Measurements from ENCODE around the gene IBSP.
A peak's percentile ranks its signal among the peaks of the same experiment; 100 is the strongest.

IBSP gene

DNA sequence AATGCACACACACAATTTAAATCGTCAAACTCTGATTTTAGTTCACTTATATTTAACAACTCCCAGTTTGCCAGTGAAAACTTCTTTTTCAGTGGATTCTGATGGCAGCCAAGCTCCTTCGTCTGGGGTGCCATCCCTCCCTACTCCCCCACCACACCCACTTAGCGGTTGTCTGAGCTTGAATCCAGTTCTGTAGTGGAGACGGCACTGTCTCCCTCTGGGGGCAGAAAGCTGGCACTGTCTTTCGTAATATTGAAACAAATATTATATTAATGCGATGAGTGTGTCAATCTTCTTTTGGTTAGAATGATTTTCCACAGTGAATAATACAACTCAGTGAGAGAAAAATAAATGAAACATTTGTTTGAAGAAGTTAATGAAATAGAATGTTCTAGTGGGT is 38.9 kb downstream of the IBSP start:
- peak overlapping the region; percentile 36 for H3K27ac ChIP-seq (ENCODE audit: low read depth, low read length)
- no peak overlapping the region for H3K9ac ChIP-seq (ENCODE audit: low read depth, low read length)
- H3K4me1 ChIP-seq (ENCODE audit: control insufficient read depth, insufficient read depth, low read length), result peaks cover 23% of the 10 kb centered on the region
- no peaks in the 10 kb centered on the region for H3K36me3 ChIP-seq (ENCODE audit: control insufficient read depth, insufficient read depth, low read length)
- no peak overlapping the region for H3K4me3 ChIP-seq (ENCODE audit: low read depth, low read length)
- no peaks in the 10 kb centered on the region for H3K27me3 ChIP-seq (ENCODE audit: control insufficient read depth, insufficient read depth, low read length)
- no peaks in the 10 kb centered on the region for H3K9me3 ChIP-seq (ENCODE audit: control insufficient read depth, insufficient read depth, low read length)

GRCh38 chr4:87838890-87839591 is 39.7 kb downstream of the IBSP start:
- peak overlapping the region; percentile 36 for H3K27ac ChIP-seq (ENCODE audit: low read depth, low read length)
- H3K36me3 ChIP-seq (ENCODE audit: control insufficient read depth, insufficient read depth, low read length), result no peaks in the 10 kb centered on the region
- H3K4me1 ChIP-seq (ENCODE audit: control insufficient read depth, insufficient read depth, low read length), result peaks cover 23% of the 10 kb centered on the region
- no peaks in the 10 kb centered on the region for H3K27me3 ChIP-seq (ENCODE audit: control insufficient read depth, insufficient read depth, low read length)
- no peaks in the 10 kb centered on the region for H3K9me3 ChIP-seq (ENCODE audit: control insufficient read depth, insufficient read depth, low read length)
- no peak overlapping the region for H3K4me3 ChIP-seq (ENCODE audit: low read depth, low read length)
- H3K9ac ChIP-seq (ENCODE audit: low read depth, low read length), result no peak overlapping the region

GRCh38 chr4:87839592-87839946 is 40.2 kb downstream of the IBSP start:
- no peak overlapping the region for H3K9ac ChIP-seq (ENCODE audit: low read depth, low read length)
- H3K36me3 ChIP-seq (ENCODE audit: control insufficient read depth, insufficient read depth, low read length), result no peaks in the 10 kb centered on the region
- peaks cover 23% of the 10 kb centered on the region for H3K4me1 ChIP-seq (ENCODE audit: control insufficient read depth, insufficient read depth, low read length)
- H3K27me3 ChIP-seq (ENCODE audit: control insufficient read depth, insufficient read depth, low read length), result no peaks in the 10 kb centered on the region
- no peaks in the 10 kb centered on the region for H3K9me3 ChIP-seq (ENCODE audit: control insufficient read depth, insufficient read depth, low read length)
- no peak overlapping the region for H3K27ac ChIP-seq (ENCODE audit: low read depth, low read length)
- no peak overlapping the region for H3K4me3 ChIP-seq (ENCODE audit: low read depth, low read length)

DNA sequence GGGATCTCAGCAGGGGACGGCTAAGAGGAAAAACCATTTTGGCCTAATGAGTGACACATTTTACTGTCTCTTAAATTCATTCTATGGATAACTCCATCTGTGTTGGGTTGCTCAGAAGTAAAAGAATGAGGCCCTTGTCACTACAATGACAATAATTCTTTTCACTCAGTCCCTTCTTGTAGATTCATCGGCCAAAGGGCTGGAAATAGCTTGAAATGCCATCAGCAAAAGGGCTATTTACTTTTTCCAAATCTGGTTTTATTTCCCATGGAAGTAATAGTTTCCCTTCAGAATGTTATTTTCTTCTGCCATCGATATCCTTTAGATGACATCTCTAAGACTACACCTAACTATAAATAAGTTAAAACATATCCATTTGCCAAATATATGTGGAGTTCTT is 40.8 kb downstream of the IBSP start:
- Histone ChIP-seq H3K27me3 (ENCODE audit: control insufficient read depth, insufficient read depth, low read length) (no peaks in the 10 kb centered on the region), H3K4me1 (ENCODE audit: control insufficient read depth, insufficient read depth, low read length) (peaks cover 20% of the 10 kb centered on the region)

DNA sequence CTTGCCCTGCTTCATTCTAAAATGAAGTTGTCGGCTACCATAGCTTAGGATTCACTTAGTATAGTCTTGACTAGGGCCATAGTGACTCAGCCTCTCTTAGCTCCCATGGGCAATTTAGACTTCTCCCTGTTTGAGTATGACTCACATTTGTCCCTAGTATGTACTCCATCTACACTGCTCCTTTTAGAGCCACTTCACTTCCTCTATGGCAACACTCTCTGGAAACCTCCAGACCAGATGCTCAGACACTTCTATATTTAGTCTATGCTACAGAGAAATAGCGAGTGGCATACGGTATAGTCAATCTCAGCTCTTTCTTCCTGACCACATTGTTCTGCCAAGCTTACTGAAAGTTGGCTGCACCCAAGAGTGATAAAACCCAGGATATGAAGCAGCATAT is 44.6 kb downstream of the IBSP start:
- Histone ChIP-seq H3K4me3 (ENCODE audit: low read depth, low read length) (no peak overlapping the region), H3K27me3 (ENCODE audit: control insufficient read depth, insufficient read depth, low read length) (no peaks in the 10 kb centered on the region), H3K9ac (ENCODE audit: low read depth, low read length) (no peak overlapping the region), H3K36me3 (ENCODE audit: control insufficient read depth, insufficient read depth, low read length) (no peaks in the 10 kb centered on the region), H3K27ac (ENCODE audit: low read depth, low read length) (no peak overlapping the region), H3K9me3 (ENCODE audit: control insufficient read depth, insufficient read depth, low read length) (no peaks in the 10 kb centered on the region), H3K4me1 (ENCODE audit: control insufficient read depth, insufficient read depth, low read length) (peaks cover 15% of the 10 kb centered on the region)

More for the DNA sequence above, 40.8 kb downstream of the IBSP start:
- Histone ChIP-seq H3K4me3 (ENCODE audit: low read depth, low read length) (no peak overlapping the region), H3K9ac (ENCODE audit: low read depth, low read length) (no peak overlapping the region), H3K36me3 (ENCODE audit: control insufficient read depth, insufficient read depth, low read length) (no peaks in the 10 kb centered on the region), H3K9me3 (ENCODE audit: control insufficient read depth, insufficient read depth, low read length) (no peaks in the 10 kb centered on the region), H3K27ac (ENCODE audit: low read depth, low read length) (no peak overlapping the region)

DNA sequence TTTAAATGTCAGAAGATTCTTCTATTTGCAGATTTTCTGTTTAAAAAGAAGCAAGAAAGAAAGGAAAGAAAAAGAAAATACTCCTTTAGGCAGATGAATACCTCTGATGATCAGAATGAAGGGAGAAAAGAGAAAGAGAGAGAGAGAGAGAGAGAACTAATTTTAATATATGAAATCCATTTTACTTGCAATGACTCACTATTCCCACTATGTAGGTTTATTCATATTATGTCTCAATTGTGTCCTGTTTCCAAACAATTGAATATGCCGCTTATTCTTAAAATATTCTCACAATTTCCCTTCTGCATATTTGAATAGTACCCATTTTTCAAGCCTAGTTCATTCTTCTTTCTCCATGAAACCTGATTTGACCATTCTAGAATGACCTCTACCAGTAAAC is 45.1 kb downstream of the IBSP start:
- no peak overlapping the region for H3K9ac ChIP-seq (ENCODE audit: low read depth, low read length)
- no peaks in the 10 kb centered on the region for H3K27me3 ChIP-seq (ENCODE audit: control insufficient read depth, insufficient read depth, low read length)
- H3K4me1 ChIP-seq (ENCODE audit: control insufficient read depth, insufficient read depth, low read length), result peaks cover 12% of the 10 kb centered on the region
- H3K36me3 ChIP-seq (ENCODE audit: control insufficient read depth, insufficient read depth, low read length), result no peaks in the 10 kb centered on the region
- no peaks in the 10 kb centered on the region for H3K9me3 ChIP-seq (ENCODE audit: control insufficient read depth, insufficient read depth, low read length)
- H3K27ac ChIP-seq (ENCODE audit: low read depth, low read length), result no peak overlapping the region
- no peak overlapping the region for H3K4me3 ChIP-seq (ENCODE audit: low read depth, low read length)

- peaks cover 11% of the 10 kb centered on the region for H3K4me1 ChIP-seq (ENCODE audit: control insufficient read depth, insufficient read depth, low read length)
- H3K27me3 ChIP-seq (ENCODE audit: control insufficient read depth, insufficient read depth, low read length), result no peaks in the 10 kb centered on the region
- H3K27ac ChIP-seq (ENCODE audit: low read depth, low read length), result no peak overlapping the region
- no peak overlapping the region for H3K9ac ChIP-seq (ENCODE audit: low read depth, low read length)
- no peak overlapping the region for H3K4me3 ChIP-seq (ENCODE audit: low read depth, low read length)
- H3K36me3 ChIP-seq (ENCODE audit: control insufficient read depth, insufficient read depth, low read length), result no peaks in the 10 kb centered on the region
- H3K9me3 ChIP-seq (ENCODE audit: control insufficient read depth, insufficient read depth, low read length), result no peaks in the 10 kb centered on the region
Observed at GRCh38 chr4:87846226-87846625, 46.9 kb downstream of the IBSP start.

DNA sequence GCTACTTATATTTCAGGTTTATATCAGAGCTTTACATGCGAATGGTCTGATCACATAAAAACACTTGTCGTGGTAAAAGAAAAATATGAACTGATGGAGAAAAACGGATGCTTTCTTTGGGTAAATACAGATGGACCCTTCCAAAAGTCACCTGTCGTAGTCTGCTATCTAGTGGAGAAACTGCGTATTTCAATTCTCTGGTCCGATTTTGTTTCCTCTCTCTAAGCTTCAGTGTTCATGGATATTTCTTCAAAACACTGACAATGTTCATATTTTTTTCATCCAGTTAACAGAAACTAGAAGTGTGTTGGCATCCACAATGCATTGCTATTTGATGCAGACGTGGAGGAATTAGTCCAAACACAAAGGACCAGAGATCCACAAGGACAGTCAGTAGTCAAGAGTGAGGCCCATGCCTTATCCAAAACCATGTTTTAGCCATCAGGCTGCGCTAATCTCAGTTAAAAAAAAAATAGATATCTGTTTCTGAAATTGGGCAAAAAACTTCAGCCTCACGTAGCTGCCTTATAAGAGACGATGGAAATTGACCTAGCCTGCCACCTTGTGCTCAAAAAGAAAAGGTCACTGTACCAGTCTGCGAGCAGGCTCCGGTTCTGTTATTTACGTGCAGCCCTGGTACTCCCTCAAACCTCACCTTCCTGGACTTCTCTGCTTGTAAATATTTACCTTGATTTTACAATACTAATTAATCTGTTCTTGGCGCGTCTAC is 49.4 kb downstream of the IBSP start:
- Histone ChIP-seq H3K27me3 (ENCODE audit: control insufficient read depth, insufficient read depth, low read length) (no peaks in the 10 kb centered on the region), H3K4me1 (ENCODE audit: control insufficient read depth, insufficient read depth, low read length) (peaks cover 24% of the 10 kb centered on the region)

GRCh38 chr4:87849612-87850011 is 50.3 kb downstream of the IBSP start:
- no peaks in the 10 kb centered on the region for H3K27me3 ChIP-seq (ENCODE audit: control insufficient read depth, insufficient read depth, low read length)
- no peaks in the 10 kb centered on the region for H3K36me3 ChIP-seq (ENCODE audit: control insufficient read depth, insufficient read depth, low read length)
- no peaks in the 10 kb centered on the region for H3K9me3 ChIP-seq (ENCODE audit: control insufficient read depth, insufficient read depth, low read length)
- H3K4me1 ChIP-seq (ENCODE audit: control insufficient read depth, insufficient read depth, low read length), result peaks cover 29% of the 10 kb centered on the region
- H3K9ac ChIP-seq (ENCODE audit: low read depth, low read length), result no peak overlapping the region
- H3K27ac ChIP-seq (ENCODE audit: low read depth, low read length), result no peak overlapping the region
- no peak overlapping the region for H3K4me3 ChIP-seq (ENCODE audit: low read depth, low read length)

More for the DNA sequence above, 49.4 kb downstream of the IBSP start:
- Histone ChIP-seq H3K9ac (ENCODE audit: low read depth, low read length) (no peak overlapping the region), H3K4me3 (ENCODE audit: low read depth, low read length) (peak overlapping the region; percentile 47), H3K9me3 (ENCODE audit: control insufficient read depth, insufficient read depth, low read length) (no peaks in the 10 kb centered on the region), H3K27ac (ENCODE audit: low read depth, low read length) (no peak overlapping the region), H3K36me3 (ENCODE audit: control insufficient read depth, insufficient read depth, low read length) (no peaks in the 10 kb centered on the region)

GRCh38 chr4:87851332-87851731 is 52.0 kb downstream of the IBSP start:
- Histone ChIP-seq H3K9me3 (ENCODE audit: control insufficient read depth, insufficient read depth, low read length) (no peaks in the 10 kb centered on the region), H3K36me3 (ENCODE audit: control insufficient read depth, insufficient read depth, low read length) (no peaks in the 10 kb centered on the region), H3K27ac (ENCODE audit: low read depth, low read length) (no peak overlapping the region), H3K4me3 (ENCODE audit: low read depth, low read length) (no peak overlapping the region), H3K9ac (ENCODE audit: low read depth, low read length) (no peak overlapping the region), H3K27me3 (ENCODE audit: control insufficient read depth, insufficient read depth, low read length) (no peaks in the 10 kb centered on the region), H3K4me1 (ENCODE audit: control insufficient read depth, insufficient read depth, low read length) (peaks cover 32% of the 10 kb centered on the region)

DNA sequence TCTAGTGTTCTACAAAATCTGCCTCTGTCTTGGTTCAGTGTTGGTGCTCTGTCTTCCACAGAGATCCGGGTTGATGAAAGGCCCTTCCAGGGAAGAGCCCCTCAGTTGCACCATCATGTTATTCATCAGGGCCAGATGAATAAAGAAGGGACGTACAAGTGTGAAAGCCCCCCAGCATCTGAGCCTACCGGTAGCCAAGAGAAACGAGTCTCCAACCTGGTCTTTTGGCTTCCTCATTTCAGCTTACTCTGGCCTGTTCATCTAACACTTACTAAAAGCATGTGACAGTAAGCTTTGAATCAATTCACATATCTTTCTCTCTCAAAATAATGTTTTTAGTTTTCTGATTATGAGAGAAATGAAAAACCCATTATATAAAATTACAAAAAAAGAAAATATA is 52.6 kb downstream of the IBSP start:
- Histone ChIP-seq H3K27ac (ENCODE audit: low read depth, low read length) (no peak overlapping the region), H3K9me3 (ENCODE audit: control insufficient read depth, insufficient read depth, low read length) (no peaks in the 10 kb centered on the region), H3K4me1 (ENCODE audit: control insufficient read depth, insufficient read depth, low read length) (peaks cover 38% of the 10 kb centered on the region), H3K27me3 (ENCODE audit: control insufficient read depth, insufficient read depth, low read length) (no peaks in the 10 kb centered on the region), H3K9ac (ENCODE audit: low read depth, low read length) (no peak overlapping the region), H3K4me3 (ENCODE audit: low read depth, low read length) (no peak overlapping the region), H3K36me3 (ENCODE audit: control insufficient read depth, insufficient read depth, low read length) (no peaks in the 10 kb centered on the region)

Data from HUES48 (cell line).